Stimulated activated CD4-positive, alpha-beta T cell treated with anti-CD3 and anti-CD28 coated beads, Interleukin-2, amount 100 ng/mL, for 4 hours (primary cell): Measurements from ENCODE around the gene NDUFA7.
A peak's percentile ranks its signal among the peaks of the same experiment; 100 is the strongest.
"Not testable (repeated sequence)": the region's sequence is repeated elsewhere in the genome, so short reads cannot be mapped to it uniquely, and the experiment has no call there.

Experiments used
- DNase-seq: peaks from one replicate; pipeline ENCODE4 v3.0.0-alpha.2; 2020; ENCODE audit warnings: low read depth

NDUFA7 gene

DNA sequence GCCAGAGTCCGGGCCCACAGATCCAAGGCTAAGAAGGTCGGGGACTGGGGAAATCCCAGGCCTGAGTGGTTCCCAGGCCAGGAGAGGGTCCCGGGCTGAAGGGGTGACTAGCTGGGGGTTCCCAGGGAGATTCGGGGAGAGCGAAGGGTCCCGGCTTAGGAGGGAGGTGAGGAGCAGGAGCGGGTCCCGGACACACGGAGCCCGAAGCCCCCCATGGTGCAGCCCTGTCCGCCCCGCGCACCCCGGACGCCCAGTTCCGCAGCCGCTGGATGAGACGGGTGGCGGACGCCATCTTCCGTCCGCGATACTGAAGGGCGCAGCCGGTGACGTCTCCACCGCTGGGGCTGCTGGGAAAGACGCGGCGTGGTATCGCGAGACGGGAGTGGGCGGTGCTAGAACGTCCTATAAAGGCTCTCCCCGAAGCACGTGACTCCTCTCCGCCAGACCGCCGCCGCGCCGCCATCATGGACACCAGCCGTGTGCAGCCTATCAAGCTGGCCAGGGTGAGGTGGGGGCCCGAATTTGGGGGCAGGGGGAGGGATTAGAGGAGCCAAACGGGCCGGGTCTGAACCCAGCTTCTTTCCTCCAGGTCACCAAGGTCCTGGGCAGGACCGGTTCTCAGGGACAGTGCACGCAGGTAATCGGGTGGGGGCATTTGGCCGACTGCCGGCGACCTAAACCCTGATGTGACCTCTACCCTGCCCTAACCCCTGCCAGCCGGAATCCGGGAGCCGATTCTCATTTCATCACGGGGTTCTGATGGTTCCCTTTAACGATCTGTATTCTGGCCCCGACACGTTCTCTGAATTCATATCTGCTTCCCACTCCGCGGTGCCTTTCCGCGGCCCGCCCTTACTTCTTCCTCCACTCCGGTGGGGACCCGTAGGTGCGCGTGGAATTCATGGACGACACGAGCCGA lies at the start of gene NDUFA7, which contains the start of gene RPS28:
Gene NDUFA7 (minus strand): TSS at position 309 of the 919 bp plus-strand sequence. CDS start 17 bp downstream, at position 292.
Gene RPS28 (plus strand): TSS at position 430 of the 919 bp plus-strand sequence. CDS start 35 bp downstream, at position 465.
- DNase-seq = peak; percentile 96

DNA sequence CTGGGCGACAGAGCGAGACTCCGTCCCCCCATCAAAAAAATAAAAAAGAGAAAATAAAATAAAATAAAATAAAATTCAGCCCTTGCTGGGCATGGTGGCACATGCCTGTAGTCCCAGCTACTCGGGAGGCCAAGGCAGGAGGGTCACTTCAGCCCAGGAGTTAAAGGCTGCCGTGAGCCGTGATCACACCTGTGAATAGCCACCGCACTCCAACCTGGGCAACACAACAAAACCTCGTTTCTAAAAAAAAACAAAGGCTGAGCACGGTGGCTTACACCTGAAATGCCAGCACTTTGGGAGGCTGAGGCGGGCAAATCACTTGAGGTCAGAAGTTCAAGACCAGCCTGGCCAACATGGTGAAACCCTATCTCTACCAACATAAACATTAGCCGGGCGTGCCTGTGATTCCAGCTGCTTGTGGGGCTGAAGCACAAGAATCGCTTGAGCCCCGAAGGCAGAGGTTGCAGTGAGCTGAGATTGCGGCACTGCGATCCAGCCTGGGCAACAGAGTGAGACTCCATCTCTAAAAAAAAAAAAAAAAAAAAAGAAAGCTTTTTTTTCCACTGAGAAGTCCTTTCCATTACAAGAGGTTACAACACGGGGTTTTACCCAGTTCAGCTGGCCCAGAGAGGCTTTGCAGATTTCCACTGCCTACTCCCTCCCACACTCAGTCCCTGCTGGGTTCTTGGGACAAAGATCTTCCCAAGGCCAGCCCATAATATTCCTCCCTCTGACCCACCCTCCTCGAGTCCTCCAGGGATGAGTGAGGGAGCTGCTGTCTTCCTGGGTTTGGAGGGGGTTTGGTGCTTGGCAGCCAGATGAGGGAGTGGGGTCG lies 49.2 kb upstream of the NDUFA7 start:
- no peak for DNase-seq

DNA sequence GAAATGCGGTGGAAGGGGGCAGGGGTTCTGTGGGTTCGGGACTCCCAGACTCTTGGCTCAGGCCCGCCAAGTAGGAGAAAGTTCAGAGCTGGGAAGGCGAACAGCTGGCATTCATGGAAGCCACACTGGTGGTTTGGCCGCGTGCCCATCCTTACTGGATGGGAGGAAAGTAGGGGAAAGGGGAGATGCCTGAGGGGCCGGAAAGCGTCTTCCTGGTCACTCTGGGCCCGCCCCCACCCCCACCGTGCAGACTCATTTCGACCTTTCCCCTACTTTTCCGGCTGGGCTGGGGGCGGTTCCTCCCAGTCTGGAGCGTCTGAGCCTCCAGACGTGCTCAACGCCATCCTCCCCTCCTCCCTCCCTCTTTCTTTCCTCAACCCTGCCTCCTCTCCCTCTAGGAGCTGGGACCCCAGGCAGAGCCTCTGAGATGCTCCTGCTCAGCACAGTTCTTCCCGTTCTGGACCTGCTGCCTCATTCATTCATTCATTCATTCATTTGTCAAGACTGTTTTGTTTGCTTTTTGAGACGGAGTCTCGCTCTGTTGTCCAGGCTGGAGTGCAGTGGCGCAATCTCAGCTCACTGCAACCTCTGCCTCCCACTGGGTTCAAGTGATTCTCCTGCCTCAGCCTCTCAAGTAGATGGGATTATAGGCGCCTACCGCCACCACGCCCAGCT lies 46.3 kb upstream of the NDUFA7 start:
- DNase-seq = no peak

DNA sequence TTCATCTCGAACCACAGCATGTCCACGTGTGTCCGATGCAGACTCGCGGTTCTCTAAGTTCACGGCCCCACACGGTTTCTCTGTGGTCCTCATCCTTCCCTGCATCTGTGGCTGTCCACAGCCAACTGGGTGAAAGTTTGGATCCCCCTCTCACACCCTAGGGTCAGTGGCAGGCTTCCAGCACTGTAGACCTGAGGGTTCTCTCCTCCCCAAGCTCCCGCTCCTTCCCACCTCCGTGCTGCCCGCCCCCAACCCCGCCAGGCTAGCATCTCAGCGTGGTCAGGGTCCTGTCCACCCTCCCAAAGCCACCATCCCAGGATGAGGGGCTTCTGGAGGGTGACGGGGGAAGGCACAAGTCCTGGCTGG lies 45.8 kb upstream of the NDUFA7 start:
- DNase-seq = no peak

DNA sequence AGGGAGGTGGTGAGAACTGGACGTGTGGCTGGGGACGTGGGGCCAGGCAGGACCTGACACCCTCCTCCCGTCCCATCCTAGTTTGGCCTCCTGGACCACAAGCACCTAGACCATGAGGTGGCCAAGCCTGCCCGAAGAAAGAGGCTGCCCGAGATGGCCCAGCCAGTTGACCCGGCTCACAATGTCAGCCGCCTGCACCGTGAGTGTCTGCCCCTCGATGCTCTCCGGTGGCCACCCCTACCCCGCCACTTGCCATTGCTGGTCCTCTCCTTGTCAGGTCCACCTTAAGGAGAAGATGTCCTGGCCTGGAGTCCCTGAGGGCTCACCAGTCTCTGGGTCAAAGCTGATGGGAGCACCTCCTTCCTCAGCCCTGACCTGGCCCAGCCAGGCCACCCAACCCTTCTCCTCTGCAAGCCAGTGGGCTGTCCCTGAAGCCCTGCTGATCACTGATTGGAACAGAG lies 45.0 kb upstream of the NDUFA7 start:
- no peak for DNase-seq

DNA sequence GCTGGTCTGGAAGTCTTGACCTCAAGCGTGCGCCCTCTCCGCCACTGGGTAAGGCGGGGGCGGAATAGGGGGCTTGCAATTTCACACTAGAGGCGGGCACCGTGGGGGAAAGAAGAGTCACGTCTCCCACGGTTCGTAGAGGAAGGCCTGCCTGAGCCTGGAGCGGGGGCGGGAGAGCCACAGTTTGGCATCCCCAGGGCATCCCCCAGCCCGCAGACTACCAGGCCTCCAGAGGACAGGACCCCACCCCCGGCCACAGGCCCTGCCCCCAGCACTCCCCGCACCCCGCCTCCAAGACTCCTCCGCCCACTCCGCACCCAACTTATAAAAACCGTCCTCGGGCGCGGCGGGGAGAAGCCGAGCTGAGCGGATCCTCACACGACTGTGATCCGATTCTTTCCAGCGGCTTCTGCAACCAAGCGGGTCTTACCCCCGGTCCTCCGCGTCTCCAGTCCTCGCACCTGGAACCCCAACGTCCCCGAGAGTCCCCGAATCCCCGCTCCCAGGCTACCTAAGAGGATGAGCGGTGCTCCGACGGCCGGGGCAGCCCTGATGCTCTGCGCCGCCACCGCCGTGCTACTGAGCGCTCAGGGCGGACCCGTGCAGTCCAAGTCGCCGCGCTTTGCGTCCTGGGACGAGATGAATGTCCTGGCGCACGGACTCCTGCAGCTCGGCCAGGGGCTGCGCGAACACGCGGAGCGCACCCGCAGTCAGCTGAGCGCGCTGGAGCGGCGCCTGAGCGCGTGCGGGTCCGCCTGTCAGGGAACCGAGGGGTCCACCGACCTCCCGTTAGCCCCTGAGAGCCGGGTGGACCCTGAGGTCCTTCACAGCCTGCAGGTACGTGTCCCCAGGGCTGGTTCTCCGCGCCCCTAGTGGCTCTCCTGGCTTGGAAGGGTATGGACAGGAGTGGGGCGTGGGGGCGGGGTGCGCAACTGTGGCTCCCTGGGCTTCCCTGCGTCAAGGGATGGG lies 42.9 kb upstream of the NDUFA7 start, which contains the start of gene ANGPTL4:
Gene ANGPTL4 (plus strand): TSS at position 353 of the 969 bp plus-strand sequence. CDS start 167 bp downstream, at position 520.
- DNase-seq = peak; percentile 60

DNA sequence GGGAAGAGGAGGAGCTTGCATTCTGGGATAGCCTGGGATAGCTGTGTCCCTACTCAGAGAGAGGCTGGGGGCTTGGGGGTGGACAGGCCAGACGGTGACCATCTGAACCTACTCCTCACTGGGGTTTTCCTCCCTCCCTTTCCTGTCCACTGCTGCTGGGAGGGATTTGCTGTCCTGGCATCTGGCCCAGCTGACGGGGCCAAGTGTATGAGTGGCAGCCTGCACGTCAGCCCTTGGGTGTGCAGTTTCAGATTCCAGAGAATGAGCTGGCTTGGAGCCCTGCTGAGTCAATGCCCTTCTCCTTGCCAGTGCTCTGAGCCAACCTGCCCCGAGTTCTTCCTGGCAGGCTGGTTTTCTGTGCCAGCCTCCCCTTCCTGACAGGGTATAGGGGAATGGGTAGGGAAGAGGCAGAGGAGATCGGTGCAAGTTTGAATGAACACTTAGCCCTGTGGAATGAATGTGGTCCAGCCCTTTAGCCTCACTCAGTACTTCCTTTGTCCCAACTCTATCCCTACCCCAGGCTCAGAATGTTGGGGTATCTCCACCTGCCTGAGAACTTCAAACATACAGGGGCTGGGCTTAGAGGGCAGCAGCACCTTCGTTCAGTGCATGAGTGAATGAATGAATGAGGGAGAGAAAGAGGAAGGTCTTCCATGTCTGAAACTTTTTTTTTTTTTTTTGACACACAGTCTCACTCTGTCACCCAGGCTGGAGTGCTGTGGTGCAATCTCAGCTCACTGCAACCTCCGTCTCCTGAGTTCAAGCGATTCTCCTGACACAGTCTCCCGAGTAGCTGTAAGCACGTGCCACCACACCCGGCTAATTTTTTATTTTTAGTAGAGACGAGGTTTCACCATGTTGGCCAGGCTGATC lies 41.0 kb upstream of the NDUFA7 start:
- no peak for DNase-seq

DNA sequence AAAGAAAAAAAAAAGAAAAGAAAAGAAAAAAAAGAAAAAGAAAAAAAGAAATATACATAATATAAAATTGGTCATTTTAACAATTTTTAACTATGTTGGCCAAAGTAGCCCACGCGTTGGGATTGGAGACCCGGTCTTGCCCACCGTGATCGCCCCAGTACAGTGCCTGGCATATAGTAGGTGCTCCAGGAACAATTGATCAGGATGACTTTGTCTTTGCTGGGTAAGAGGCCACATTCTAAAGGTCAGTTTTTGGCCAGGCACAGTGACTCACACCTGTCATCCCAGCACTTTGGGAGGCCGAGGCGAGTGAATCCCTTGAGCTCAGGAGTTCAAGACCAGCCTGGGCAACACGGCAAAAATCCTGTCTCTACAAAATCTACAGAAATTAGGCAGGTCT lies 39.0 kb upstream of the NDUFA7 start:
- DNase-seq = no peak

DNA sequence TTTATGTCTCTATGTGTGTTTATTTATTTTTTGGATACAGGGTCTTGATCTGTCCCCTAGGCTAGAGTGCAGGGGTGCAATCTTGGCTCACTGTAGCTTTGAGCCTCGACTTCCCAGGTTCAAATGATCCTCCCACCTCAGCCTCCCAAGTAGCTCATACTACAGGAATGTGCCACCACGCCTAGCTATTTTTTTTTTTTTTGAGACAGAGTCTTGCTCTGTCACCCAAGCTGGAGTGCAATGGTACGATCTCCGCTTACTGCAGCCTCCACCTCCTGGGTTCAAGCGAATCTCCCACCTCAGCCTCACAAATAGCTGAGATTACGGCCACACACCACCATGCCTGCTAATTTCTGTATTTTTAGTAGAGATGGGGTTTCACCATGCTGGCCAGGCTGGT lies 37.8 kb upstream of the NDUFA7 start:
- no peak for DNase-seq

DNA sequence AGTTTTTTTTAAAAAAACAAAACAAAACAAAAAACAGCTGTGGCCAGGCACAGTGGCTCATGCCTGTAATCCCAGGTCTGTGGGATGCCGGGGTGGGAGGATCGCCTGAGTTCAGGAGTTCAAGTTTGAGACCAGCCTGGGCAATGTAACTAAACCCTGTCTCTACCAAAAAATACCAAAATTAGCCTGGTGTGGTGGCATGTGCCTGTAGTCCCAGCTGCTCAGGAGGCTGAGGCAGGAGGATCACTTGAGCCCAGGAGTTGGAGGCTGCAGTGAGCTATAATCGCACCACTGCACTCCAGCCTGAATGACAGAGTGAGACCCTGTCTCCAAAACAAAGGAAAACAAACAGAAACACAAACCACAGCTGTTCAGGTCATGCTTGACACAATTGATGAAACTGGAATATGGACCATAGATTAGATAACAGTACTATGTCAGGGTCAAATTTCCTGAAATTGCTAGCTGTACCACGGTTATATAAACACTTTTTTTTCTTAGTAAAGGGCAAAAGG lies 35.9 kb upstream of the NDUFA7 start:
- DNase-seq = no peak

DNA sequence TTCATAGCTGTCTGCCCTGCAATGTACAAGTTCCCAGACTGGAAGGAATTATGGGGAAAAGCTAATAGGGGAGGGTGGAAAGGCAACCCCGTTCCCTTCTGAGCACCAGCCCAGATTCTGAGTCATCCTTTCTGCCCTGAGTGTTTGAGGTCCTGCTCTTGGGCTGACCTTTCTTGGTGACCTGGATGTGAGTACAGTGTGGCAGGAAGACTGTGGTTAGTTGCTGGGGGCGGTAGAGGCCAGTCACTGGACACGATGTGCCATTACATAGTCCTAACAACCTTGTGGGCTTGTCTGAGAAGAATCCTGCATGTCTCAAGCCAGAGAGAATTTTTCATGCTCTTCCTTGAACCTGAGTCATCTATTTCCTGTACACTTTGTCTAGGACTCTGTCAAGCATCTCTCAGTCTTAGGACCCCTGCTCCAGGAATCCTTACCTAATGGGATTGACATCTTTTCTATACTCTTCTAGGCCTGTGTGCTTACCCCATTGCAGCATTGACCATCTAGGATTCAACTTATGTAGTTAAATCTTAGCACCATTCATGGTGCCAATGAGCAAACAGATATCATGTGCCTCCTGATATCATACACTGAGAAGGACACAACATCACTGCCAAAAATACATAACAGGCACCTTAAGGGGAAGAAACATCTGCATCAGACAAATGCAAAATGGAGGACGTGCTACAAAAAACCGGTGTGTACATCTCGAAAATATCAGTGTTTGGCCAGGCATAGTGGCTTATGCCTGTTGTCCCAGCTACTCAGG lies 34.6 kb upstream of the NDUFA7 start:
- DNase-seq = no peak

DNA sequence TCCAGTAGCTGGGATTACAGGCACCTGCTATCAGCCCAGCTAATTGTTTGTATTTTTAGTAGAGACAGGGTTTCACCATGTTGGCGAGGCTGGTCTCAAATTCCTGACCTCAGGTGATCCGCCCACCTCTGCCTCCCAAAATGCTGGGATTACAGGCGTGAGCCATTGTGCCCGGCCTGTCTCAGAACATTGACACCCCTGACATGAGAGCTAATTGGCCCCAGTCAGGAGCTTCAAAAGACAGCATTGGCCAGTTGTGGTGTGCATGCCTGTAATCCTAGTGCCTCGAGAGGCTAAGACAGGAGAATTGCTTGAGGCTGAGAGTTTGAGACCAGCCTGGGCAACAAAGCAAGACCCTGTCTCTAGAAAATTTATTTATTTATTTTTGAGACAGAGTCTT lies 31.7 kb upstream of the NDUFA7 start:
- DNase-seq = not testable (repeated sequence)

DNA sequence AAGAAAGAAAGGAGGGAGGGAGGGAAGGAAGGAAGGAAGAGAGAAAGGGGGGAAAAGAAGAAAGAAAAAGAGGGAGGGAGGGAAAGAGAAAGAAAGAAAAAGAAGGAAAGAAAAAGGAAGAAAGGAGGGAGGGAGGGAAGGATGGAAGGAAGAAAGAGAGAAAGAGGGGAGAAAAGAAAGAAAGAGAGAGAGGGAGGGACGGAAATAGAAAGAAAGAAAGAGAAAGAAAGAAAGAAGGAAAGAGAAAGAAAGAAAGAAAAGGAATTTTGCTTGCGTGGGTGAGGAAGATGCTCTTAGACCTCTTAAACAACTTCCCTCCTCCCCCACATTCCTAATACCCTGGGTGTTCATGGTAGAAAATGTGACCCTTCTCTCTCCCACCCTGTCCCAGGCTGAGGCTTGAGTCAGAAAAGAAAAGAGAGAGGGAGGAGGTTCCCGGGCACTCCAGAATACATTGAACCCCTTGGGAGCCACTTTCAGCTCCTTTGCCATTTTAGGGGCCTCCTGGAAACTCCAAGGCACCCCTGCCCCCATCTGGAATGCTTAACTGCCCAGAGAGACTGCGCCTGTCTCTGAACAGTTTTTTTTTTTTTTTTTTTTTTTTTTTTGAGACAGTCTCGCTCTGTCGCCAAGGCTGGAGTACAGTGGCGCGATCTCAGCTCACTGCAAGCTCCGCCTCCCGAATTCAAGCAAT lies 31.1 kb upstream of the NDUFA7 start:
- no peak for DNase-seq

DNA sequence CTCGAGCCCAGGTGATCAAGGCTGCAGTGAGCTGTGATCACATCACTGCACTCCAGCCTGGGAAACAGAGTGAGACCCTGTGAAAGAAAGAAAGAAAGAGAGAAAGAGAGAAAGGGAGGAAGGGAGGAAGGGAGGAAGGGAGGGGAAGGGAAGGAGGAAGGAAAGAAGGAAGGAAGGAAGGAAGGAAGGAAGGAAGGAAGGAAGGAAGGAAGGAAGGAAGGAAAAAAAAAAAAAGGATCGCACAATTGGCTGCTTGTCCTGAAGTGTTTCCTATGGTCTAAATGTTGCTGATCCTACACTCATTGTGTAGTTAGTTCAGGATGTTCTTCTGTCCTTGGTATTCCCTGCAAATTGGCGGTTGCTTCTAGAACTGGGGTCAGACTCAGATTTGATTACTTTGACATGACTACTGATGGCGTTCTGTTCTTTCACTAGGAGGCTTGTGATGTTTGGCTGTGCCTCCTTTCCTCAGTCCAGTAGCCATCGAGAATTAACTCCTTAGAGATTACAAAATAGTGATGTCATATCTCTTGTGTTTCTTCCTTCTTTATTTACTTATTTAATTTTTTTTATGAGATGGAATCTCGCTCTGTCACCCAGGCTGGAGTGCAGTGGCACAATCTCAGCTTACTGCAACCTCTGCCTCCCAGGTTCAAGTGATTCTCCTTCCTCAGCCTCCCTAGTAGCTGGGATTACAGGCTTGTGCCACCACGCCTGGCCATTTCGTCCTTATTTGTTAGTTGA lies 28.6 kb upstream of the NDUFA7 start:
- not testable (repeated sequence) for DNase-seq

DNA sequence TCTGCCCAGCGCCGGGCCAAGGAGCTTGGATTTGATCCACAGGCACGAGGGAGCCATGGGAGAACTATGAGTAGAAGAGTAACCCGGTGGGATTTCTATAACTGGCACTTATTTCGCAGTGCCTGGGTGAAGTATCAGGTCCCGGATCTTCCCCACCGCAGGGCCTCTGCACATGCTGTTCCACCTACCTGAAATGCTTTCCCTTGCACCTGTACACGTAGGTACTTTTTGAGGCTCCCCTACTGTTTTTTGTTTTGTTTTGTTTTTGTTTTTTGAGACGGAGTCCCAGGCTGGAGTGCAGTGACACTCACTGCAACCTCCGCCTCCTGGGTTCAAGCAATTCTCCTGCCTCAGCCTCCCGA lies 22.3 kb upstream of the NDUFA7 start:
- no peak for DNase-seq

DNA sequence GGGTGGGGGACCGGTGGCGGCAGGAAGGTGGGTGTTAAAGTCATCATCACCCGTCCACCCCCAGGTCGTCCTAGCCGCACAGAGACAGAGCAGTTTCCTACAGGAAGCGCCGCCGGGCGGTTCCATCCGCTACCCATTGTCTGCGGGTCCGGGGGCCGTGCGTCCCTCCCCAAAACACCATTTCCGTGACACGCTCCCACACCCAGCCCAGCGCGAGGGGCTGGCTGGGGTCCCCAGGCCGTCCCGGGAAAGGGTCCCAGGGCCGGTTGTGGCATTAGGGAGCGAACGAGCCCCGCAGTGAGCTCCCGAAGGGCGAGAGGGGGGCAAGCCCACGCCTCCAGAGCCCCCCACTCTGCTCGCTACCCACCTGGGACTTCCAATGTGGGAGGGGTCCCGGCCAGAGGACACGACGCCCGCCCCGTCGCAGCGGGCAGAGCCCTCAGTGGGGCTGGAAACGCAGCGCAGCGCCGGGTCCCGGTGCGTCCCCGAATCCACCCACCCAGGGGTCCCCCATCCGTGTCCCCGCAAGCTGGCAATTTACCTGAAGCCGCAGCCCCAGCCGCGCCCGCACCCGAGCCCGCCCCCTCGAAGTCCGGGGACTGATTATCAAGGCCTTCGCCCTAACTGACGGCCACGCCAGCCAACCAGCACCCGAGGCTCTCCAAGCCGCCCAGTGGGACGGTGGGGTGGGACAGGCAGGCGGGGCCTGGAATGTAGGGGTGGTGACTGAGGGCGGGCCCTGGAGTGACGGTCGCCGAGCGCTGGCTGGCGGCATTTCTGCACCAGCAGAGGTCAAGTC lies 21.7 kb upstream of the NDUFA7 start, which contains the start of gene KANK3:
Gene KANK3 (minus strand): TSS at position 579 of the 799 bp plus-strand sequence. CDS start 5,434 bp downstream, outside the sequence.
- DNase-seq = peak; percentile 86

DNA sequence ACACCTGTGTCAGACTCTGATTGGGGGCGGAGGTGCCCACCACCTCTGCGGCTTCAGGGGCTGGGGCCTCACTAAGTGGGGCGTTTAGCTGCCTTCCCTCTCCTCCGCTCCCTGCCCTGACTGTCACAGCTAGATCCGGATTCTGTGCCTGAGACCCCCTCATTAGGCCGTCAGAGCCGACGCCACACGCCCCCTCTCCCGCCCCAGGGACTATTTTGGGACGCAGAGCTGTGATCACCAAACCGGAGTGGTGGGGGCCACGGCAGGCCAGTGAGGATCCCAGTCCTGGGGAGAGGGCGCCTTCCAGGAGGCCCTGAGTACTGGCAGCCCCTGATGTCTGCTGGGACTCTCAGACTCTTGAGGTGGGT lies 21.1 kb upstream of the NDUFA7 start:
- DNase-seq = no peak
